Panc1 (cell line): Measurements from ENCODE around the gene PARP16. TPM values are rescaled to one million over a fixed set of nuclear protein-coding genes. Genes with fewer than 3 reads are reported as not detected.
"Not testable (repeated sequence)": the region's sequence is repeated elsewhere in the genome, so short reads cannot be mapped to it uniquely, and the experiment has no call there.

Source experiments
- ATAC-seq: fragments of 200-7000 bp; cut with Tn5 transposase; 2 replicates; pipeline ENCODE4 v1.9.1; 2020; ENCODE audit warnings: mild to moderate bottlenecking, moderate library complexity
- BruUV-seq: library from RNA; stranded (reverse); fragments of 400-500 nt; replicated peaks from 2 replicates; lab custom pipeline; 2021; lab: Mats Ljungman, UMichigan
- CTCF ChIA-PET: fragments of 300-600 bp; sonication (Branson Sonifier 250); formaldehyde crosslinking; loops from one replicate; lab custom pipeline; 2022; ENCODE audit warnings: antibody characterized with exemption; lab: Charles Lee
- POLR2A ChIA-PET: fragments of 300-600 bp; sonication (Branson Sonifier 250); formaldehyde crosslinking; loops from one replicate; lab custom pipeline; 2022; ENCODE audit warnings: antibody characterized with exemption; lab: Charles Lee
- DNase-seq: peaks from one replicate; pipeline ENCODE4 v3.0.0-alpha.2; 2010; ENCODE audit warnings: low read depth, low spot score
- H3K27ac ChIP-seq: 2 replicates; pipeline ENCODE4 v1.5.1; 2011; ENCODE audit warnings: mild to moderate bottlenecking, low read length, inconsistent platforms
- H3K27me3 ChIP-seq: fragments of 200-500 bp; sonication (Bioruptor generic); 2 replicates; pipeline ENCODE4 v1.6.0; 2014; ENCODE audit warnings: low read length, inconsistent platforms; ENCODE audit not compliant: control insufficient read depth, insufficient read depth
- H3K36me3 ChIP-seq: fragments of 200-500 bp; sonication (Bioruptor generic); 2 replicates; pipeline ENCODE4 v1.5.1; 2014; ENCODE audit warnings: inconsistent platforms, mild to moderate bottlenecking, low read length, moderate library complexity; ENCODE audit not compliant: control insufficient read depth, insufficient read depth
- H3K4me1 ChIP-seq: 2 replicates; pipeline ENCODE4 v1.5.1; 2011; ENCODE audit warnings: inconsistent platforms, mild to moderate bottlenecking, low read length, moderate library complexity; ENCODE audit not compliant: control insufficient read depth, insufficient read depth
- H3K4me3 ChIP-seq, 2 experiments: 2 replicates each; pipeline ENCODE4 v1.5.1; 2011 to 2012; ENCODE audit warnings: low read depth in 2 of 2, low read length in 2 of 2, mild to moderate bottlenecking in 2 of 2, inconsistent platforms in 1 of 2, moderate library complexity in 1 of 2
- H3K9me3 ChIP-seq: fragments of 200-500 bp; sonication (Bioruptor generic); 2 replicates; pipeline ENCODE4 v1.5.1; 2014; ENCODE audit warnings: low read depth, mild to moderate bottlenecking, inconsistent platforms, low read length, moderate library complexity; ENCODE audit not compliant: control insufficient read depth, insufficient read depth
- POLR2AphosphoS5 ChIP-seq: IDR thresholded peaks from 2 replicates; pipeline ENCODE4 v1.6.1; 2012; ENCODE audit warnings: mild to moderate bottlenecking, low read depth, low read length, moderate library complexity
- REST ChIP-seq, 2 experiments: IDR thresholded peaks; 2 replicates each; pipeline ENCODE4 v1.6.1; 2011 to 2012; ENCODE audit warnings: low read depth in 2 of 2, control low read depth in 1 of 2, low read length in 1 of 2, mild to moderate bottlenecking in 1 of 2, moderate library complexity in 1 of 2; ENCODE audit not compliant: insufficient read depth in 1 of 2
- SIN3A ChIP-seq: IDR thresholded peaks from 2 replicates; pipeline ENCODE4 v1.6.1; 2012; ENCODE audit warnings: low read depth, mild to moderate bottlenecking, low read length, moderate library complexity, borderline replicate concordance; ENCODE audit not compliant: insufficient read depth
- TCF7L2 ChIP-seq: IDR thresholded peaks from 2 replicates; pipeline ENCODE4 v1.6.1; 2011; ENCODE audit warnings: mild to moderate bottlenecking, low read depth, low read length, inconsistent platforms
- in situ Hi-C: cut with HindIII; loops from 2 replicates; pipeline ENCODE4 v1.10.0; 2016; ENCODE audit warnings: low sequenced_read_pairs, low pct_unique_long_range_greater_than_20kb
- intact Hi-C: fragments of 100-400 bp; cut with micrococcal nuclease; formaldehyde crosslinking; loops from one replicate; pipeline ENCODE4 v1.10.0; 2022; ENCODE audit not compliant: unreplicated experiment
- total RNA-seq: library from RNA; stranded (reverse); gene quantifications from one replicate; pipeline ENCODE4 v1.2.1, GENCODE V29; 2021; ENCODE audit not compliant: unreplicated experiment
- TF ChIP-seq, protein P1 (sequence below): fragments of 450-650 bp; IDR thresholded peaks from 2 replicates; pipeline ENCODE4 v1.5.1; 2017; ENCODE audit warnings: mild to moderate bottlenecking

The PARP16 gene
- total RNA-seq, 1 experiment from 2014 or later = 15.4 TPM

- in situ Hi-C loops = no loop called here
- TF ChIP-seq POLR2AphosphoS5 = no peak
- no peak for TF ChIP-seq SIN3A
- TF ChIP-seq TCF7L2 = no peak
- ChIA-PET POLR2A (interaction anchor here (0.7 kb wide), 1 partner anchor 54 kb away, joined by 3 read pairs; no protein-coding TSS in a partner anchor), CTCF (no interaction called here)
- DNase-seq = no peak
- no peak overlapping the region for H3K27ac ChIP-seq
- H3K9me3 ChIP-seq = no peaks in the 10 kb centered on the region
- ATAC-seq = no peak
- H3K4me1 ChIP-seq = no peaks in the 10 kb centered on the region
- no peaks in the 10 kb centered on the region for H3K36me3 ChIP-seq
- no peak overlapping the region for H3K4me3 ChIP-seq
- intact Hi-C loops = no loop called here
- no peaks in the 10 kb centered on the region for H3K27me3 ChIP-seq
- no TSS peak for BruUV-seq
These were observed 41.4 kb downstream of the PARP16 start for GRCh38 chr15:65245096-65245856.

DNA sequence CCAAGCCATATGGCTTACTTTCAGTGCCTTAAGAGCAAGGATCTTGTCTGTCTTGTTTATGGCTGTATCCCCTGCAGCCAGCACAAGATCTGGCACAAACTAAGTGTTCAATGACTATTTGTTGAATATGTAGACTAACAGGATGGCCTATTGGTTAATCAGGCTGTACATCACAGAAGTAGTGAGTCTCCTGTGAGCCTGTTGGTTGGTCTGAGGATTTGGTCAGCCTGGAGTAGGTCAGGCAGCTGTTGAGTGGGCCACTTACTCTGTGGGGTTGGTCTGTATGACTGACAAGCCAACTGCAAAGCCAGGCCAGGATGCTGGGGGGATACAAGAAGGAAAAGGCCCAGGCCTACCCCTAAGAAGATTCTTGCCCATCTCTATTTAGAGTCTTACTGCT, 42.0 kb downstream of the PARP16 start:
- BruUV-seq = no TSS peak
- Histone ChIP-seq H3K27me3 (no peaks in the 10 kb centered on the region), H3K36me3 (no peaks in the 10 kb centered on the region), H3K4me3 (no peak overlapping the region), H3K27ac (no peak overlapping the region), H3K4me1 (no peaks in the 10 kb centered on the region), H3K9me3 (no peaks in the 10 kb centered on the region)
- DNase-seq (no peak), ATAC-seq (no peak)
- TF ChIP-seq REST (IDR thresholded peaks at IDR 0.05; ENCODE audit: insufficient read depth in 1 of 2, low read depth in 2 of 2, low read length in 1 of 2) (no peak), SIN3A (no peak), TCF7L2 (no peak), POLR2AphosphoS5 (no peak)
- TF ChIP-seq, protein P1, sequence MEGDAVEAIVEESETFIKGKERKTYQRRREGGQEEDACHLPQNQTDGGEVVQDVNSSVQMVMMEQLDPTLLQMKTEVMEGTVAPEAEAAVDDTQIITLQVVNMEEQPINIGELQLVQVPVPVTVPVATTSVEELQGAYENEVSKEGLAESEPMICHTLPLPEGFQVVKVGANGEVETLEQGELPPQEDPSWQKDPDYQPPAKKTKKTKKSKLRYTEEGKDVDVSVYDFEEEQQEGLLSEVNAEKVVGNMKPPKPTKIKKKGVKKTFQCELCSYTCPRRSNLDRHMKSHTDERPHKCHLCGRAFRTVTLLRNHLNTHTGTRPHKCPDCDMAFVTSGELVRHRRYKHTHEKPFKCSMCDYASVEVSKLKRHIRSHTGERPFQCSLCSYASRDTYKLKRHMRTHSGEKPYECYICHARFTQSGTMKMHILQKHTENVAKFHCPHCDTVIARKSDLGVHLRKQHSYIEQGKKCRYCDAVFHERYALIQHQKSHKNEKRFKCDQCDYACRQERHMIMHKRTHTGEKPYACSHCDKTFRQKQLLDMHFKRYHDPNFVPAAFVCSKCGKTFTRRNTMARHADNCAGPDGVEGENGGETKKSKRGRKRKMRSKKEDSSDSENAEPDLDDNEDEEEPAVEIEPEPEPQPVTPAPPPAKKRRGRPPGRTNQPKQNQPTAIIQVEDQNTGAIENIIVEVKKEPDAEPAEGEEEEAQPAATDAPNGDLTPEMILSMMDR = no peak
- in situ Hi-C loops = no loop called here
- ChIA-PET POLR2A (interaction anchor here (0.6 kb wide), 1 partner anchor 61 kb away, joined by 13 read pairs; no protein-coding TSS in a partner anchor), CTCF (no interaction called here)
- intact Hi-C loops = no loop called here

DNA sequence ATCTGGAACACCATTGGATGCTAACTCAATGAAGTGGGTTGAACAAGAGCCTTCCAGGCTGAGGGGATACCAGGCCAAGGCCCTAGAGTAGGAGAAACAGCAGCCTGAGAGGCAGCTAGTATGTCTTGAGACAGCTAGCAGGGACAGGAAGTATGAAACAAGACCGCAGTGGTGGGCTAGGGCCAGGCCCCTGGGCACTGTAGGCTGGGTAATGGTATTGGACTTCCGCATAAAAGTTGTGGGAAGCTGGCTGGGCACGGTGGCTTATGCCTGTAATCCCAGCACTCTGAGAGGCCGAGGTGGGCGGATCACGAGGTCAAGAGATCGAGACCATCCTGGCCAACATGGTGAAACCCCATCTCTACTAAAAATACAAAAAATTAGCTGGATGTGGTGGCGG, 50.2 kb downstream of the PARP16 start:
- BruUV-seq, H3K27me3 ChIP-seq, POLR2A ChIA-PET, H3K4me1 ChIP-seq, H3K36me3 ChIP-seq, DNase-seq, H3K9me3 ChIP-seq, in situ Hi-C loops, H3K4me3 ChIP-seq, CTCF ChIA-PET, H3K27ac ChIP-seq, intact Hi-C loops, ATAC-seq: not testable (repeated sequence)
